HepG2 (cell line): Measurements from ENCODE around the gene CKM. TPM values are rescaled to one million over a fixed set of nuclear protein-coding genes. Genes with fewer than 3 reads are reported as not detected.

Source experiments
- ATAC-seq: fragments of 200-7000 bp; cut with Tn5 transposase; 3 replicates; pipeline ENCODE4 v1.9.1; 2020; ENCODE audit warnings: mild to moderate bottlenecking, moderate library complexity
- BruUV-seq: library from RNA; stranded (reverse); fragments of 400-500 nt; replicated peaks from 2 replicates; lab custom pipeline; 2021; lab: Mats Ljungman, UMichigan
- CTCF ChIA-PET: fragments of 300-600 bp; formaldehyde crosslinking; extraction: SDS; loops from one replicate; lab custom pipeline; 2021; ENCODE audit warnings: low total read pairs, inconsistent platforms, low intra/inter-chr PET ratio; lab: Yijun Ruan, JAX
- POLR2A ChIA-PET: fragments of 350-600 bp; sonication (Branson Sonifier 250); formaldehyde crosslinking; loops from one replicate; lab custom pipeline; 2020; ENCODE audit warnings: antibody characterized with exemption, inconsistent platforms; lab: Yijun Ruan, JAX
- DNase-seq: peaks from one replicate; pipeline ENCODE4 v3.0.0-alpha.2; 2015; ENCODE audit warnings: low spot score
- FAIRE-seq: peaks from 3 replicates; lab custom pipeline; 2011; peaks lifted over from hg19 to GRCh38; lab: Jason Lieb, UNC
- H2AFZ ChIP-seq: one replicate; pipeline ENCODE4 v1.6.1; 2011; ENCODE audit warnings: low read length, inconsistent platforms
- H3K27ac ChIP-seq: fragments of 300-600 bp; 3 replicates; pipeline ENCODE4 v1.8.0; 2011; ENCODE audit warnings: mixed run types, mild to moderate bottlenecking, mixed read lengths, low read length, inconsistent platforms; ENCODE audit not compliant: insufficient read depth; ENCODE audit errors: extremely low read length
- H3K27me3 ChIP-seq, 2 experiments: fragments of 200-600 bp in 1 of 2; 2 replicates in 1 of 2; 3 replicates in 1 of 2; pipeline versions ENCODE4 v1.6.0 to v1.8.0; 2011; ENCODE audit warnings: low read length in 2 of 2, mild to moderate bottlenecking in 2 of 2, moderate library complexity in 2 of 2, inconsistent platforms in 1 of 2; ENCODE audit not compliant: insufficient read depth in 2 of 2, control insufficient read depth in 1 of 2
- H3K36me3 ChIP-seq, 2 experiments: fragments of 200-600 bp in 1 of 2; replicated peaks in 1 of 2; 2 replicates in 1 of 2; 3 replicates in 1 of 2; pipeline versions ENCODE4 v1.5.1 to v1.8.0; 2011; ENCODE audit warnings: low read length in 2 of 2, inconsistent platforms in 1 of 2; ENCODE audit not compliant: insufficient read depth in 2 of 2, control insufficient read depth in 1 of 2
- H3K4me1 ChIP-seq: 2 replicates; pipeline ENCODE4 v1.5.1; 2012; ENCODE audit warnings: low read length, inconsistent platforms; ENCODE audit not compliant: insufficient read depth
- H3K4me2 ChIP-seq: 2 replicates; pipeline ENCODE4 v1.6.0; 2011; ENCODE audit warnings: low read depth, low read length, inconsistent platforms
- H3K4me3 ChIP-seq, 3 experiments: fragments of 200-600 bp in 1 of 3; sonication (generic), shearing (Covaris generic) in 1 of 3; replicated peaks in 1 of 3; 2 replicates each; pipeline ENCODE4 v1.5.1; 2011 to 2016; ENCODE audit warnings: low read length in 3 of 3, inconsistent platforms in 2 of 3, low read depth in 2 of 3, mild to moderate bottlenecking in 2 of 3, control low read depth in 1 of 3, mixed read lengths in 1 of 3; ENCODE audit not compliant: insufficient read depth in 1 of 3
- H3K79me2 ChIP-seq: one replicate; pipeline ENCODE4 v1.6.1; 2011; ENCODE audit warnings: low read length, inconsistent platforms; ENCODE audit not compliant: insufficient read depth
- H3K9ac ChIP-seq: 2 replicates; pipeline ENCODE4 v1.6.0; 2011; ENCODE audit warnings: mild to moderate bottlenecking, low read depth, low read length, inconsistent platforms; ENCODE audit not compliant: insufficient read depth
- H3K9me3 ChIP-seq: 2 replicates; pipeline ENCODE4 v1.5.1; 2012; ENCODE audit warnings: mild to moderate bottlenecking, low read length
- H4K20me1 ChIP-seq: 2 replicates; pipeline ENCODE4 v1.6.0; 2011; ENCODE audit warnings: inconsistent platforms, mild to moderate bottlenecking, low read length, moderate library complexity; ENCODE audit not compliant: insufficient read depth
- ELF4 ChIP-seq: sonication (generic); formaldehyde crosslinking; IDR thresholded peaks from 2 replicates; pipeline ENCODE4 v1.5.0; 2020; ENCODE audit warnings: missing genetic modification reagents, mild to moderate bottlenecking, moderate library complexity, borderline replicate concordance
- NPAS2 ChIP-seq: sonication (generic); formaldehyde crosslinking; IDR thresholded peaks from 2 replicates; pipeline ENCODE4 v1.8.0; 2022; ENCODE audit warnings: mild to moderate bottlenecking, missing genetic modification reagents, borderline replicate concordance
- PLRG1 ChIP-seq: fragments of 450-650 bp; conservative IDR thresholded peaks from 2 replicates; pipeline ENCODE4 v1.6.1; 2016
- RBFOX2 ChIP-seq: fragments of 200-400 bp; formaldehyde crosslinking; IDR thresholded peaks from 2 replicates; pipeline ENCODE4 v1.6.1; 2017; ENCODE audit warnings: low read depth, mild to moderate bottlenecking, low read length
- REST ChIP-seq, 2 experiments: IDR thresholded peaks; 2 replicates each; pipeline ENCODE4 v1.6.1; 2011 to 2012; ENCODE audit warnings: low read length in 2 of 2, borderline replicate concordance in 1 of 2, low read depth in 1 of 2, mild to moderate bottlenecking in 1 of 2, moderate library complexity in 1 of 2
- WGBS: methylation state at CpG from one replicate; pipeline ENCODE4 v1.1.6; 2017; ENCODE audit warnings: low lambda C conversion rate; 5-methylcytosine and 5-hydroxymethylcytosine counted together
- in situ Hi-C: cut with HindIII; loops from 2 replicates; pipeline ENCODE4 v1.10.0; 2017; ENCODE audit warnings: low pct_unique_long_range_greater_than_20kb; ENCODE audit not compliant: extremely low pct_ligation_motif_present
- intact Hi-C: fragments of 100-400 bp; cut with micrococcal nuclease; formaldehyde crosslinking; loops from one replicate; pipeline ENCODE4 v1.10.0; 2022; ENCODE audit not compliant: unreplicated experiment
- polyA plus RNA-seq, 8 experiments: library from polyadenylated mRNA; depleted of rRNA in 3 of 8; stranded (reverse) in 7 of 8; unstranded in 1 of 8; fragments of >200 nt; fragmentation: Illumina TruSeq in 4 of 8; extraction: Trizol in 4 of 8; gene quantifications; 2 replicates each; pipeline versions ENCODE4 v1.2.1 to v1.2.3, GENCODE V29; 2011 to 2016; ENCODE audit warnings: low read depth in 4 of 8, missing spikeins in 1 of 8, mixed read lengths in 1 of 8; ENCODE audit not compliant: insufficient read depth in 1 of 8
- total RNA-seq, 5 experiments: library from RNA; depleted of rRNA; stranded (reverse); fragments of >200 nt; fragmentation: Illumina TruSeq; extraction: Trizol; gene quantifications; 2 replicates each; pipeline ENCODE4 v1.2.3, GENCODE V29; 2016; ENCODE audit warnings: low read depth in 1 of 5

CKM gene
- total and polyA plus RNA-seq, 2 of the 13 experiments (the other 11 are each of a cell fraction or from before 2014, with no cell fraction given): 0.54 to 0.80 TPM

GRCh38 chr19:45354241-45354842, 31.7 kb upstream of the CKM start:
- no TSS peak for BruUV-seq
- TF ChIP-seq NPAS2 (CRISPR knock-in tag) (no peak), ELF4 (CRISPR knock-in tag) (no peak), PLRG1 (no peak), REST (IDR thresholded peaks at IDR 0.05; ENCODE audit: borderline replicate concordance in 1 of 2, low read depth in 1 of 2, low read length in 2 of 2) (no peak), RBFOX2 (no peak)
- TF ChIP-seq, all 625 proteins: peak for 0

More at GRCh38 chr19:45354241-45354842, 31.7 kb upstream of the CKM start:
- H3K9ac ChIP-seq: no peak overlapping the region
- H3K4me3 ChIP-seq: no peak overlapping the region
- H4K20me1 ChIP-seq: 0 out of 2 replicates have a peak, but pooled peaks cover 3% of the 10 kb centered on the region
- no peak for ATAC-seq
- H3K9me3 ChIP-seq: no peaks in the 10 kb centered on the region
- no peak overlapping the region for H3K4me2 ChIP-seq
- H3K27me3 ChIP-seq: no peaks in the 10 kb centered on the region
- no peaks in the 10 kb centered on the region for H3K4me1 ChIP-seq
- CTCF ChIA-PET: no interaction called here
- DNase-seq: no peak
- 93% methylated on average over 2 of the region's 11 CpGs for WGBS
- in situ Hi-C loops: no loop called here
- intact Hi-C loops: no loop called here
- no peak for FAIRE-seq
- no peak overlapping the region for H3K27ac ChIP-seq
- POLR2A ChIA-PET: no interaction called here
- H2AFZ ChIP-seq: no peak overlapping the region
- H3K79me2 ChIP-seq: no peaks in the 10 kb centered on the region
- peaks cover 25 to 74% of the 10 kb centered on the region in 2 experiments for H3K36me3 ChIP-seq
